OCI-M2 (cell line): Measurements from ENCODE around the gene TSPAN16.
A peak's percentile ranks its signal among the peaks of the same experiment; 100 is the strongest.
"Not testable (repeated sequence)": the region's sequence is repeated elsewhere in the genome, so short reads cannot be mapped to it uniquely, and the experiment has no call there.

ENCODE experiments used
- DNase-seq: peaks from one replicate; lab custom pipeline; 2025; ENCODE audit not compliant: unreplicated experiment; lab: John Stamatoyannopoulos, UW

Gene TSPAN16

GRCh38 chr19:11300811-11301120 lies 4.8 kb downstream of the TSPAN16 start:
- no peak for DNase-seq

GRCh38 chr19:11304936-11305335 lies 9.0 kb downstream of the TSPAN16 start:
- DNase-seq = no peak

GRCh38 chr19:11306337-11306736 lies 10.4 kb downstream of the TSPAN16 start:
- no peak for DNase-seq

- DNase-seq = peak; percentile 71
Measured at GRCh38 chr19:11320278-11320995, 24.5 kb downstream of the TSPAN16 start.

- no peak for DNase-seq
Measured at GRCh38 chr19:11321191-11322126, 25.5 kb downstream of the TSPAN16 start.

GRCh38 chr19:11322269-11323024 lies 26.5 kb downstream of the TSPAN16 start:
- DNase-seq = no peak

- DNase-seq = no peak
Measured at GRCh38 chr19:11323601-11324078, 27.7 kb downstream of the TSPAN16 start.

GRCh38 chr19:11324079-11324661 lies 28.2 kb downstream of the TSPAN16 start:
- no peak for DNase-seq

- DNase-seq = no peak
Measured at GRCh38 chr19:11324748-11325389, 28.9 kb downstream of the TSPAN16 start.

GRCh38 chr19:11325544-11325943 lies 29.6 kb downstream of the TSPAN16 start:
- DNase-seq = no peak

GRCh38 chr19:11330127-11330526 lies 34.2 kb downstream of the TSPAN16 start:
- no peak for DNase-seq

GRCh38 chr19:11331502-11331901 lies 35.5 kb downstream of the TSPAN16 start:
- no peak for DNase-seq

GRCh38 chr19:11332822-11333221 lies 36.9 kb downstream of the TSPAN16 start:
- DNase-seq = no peak

- not testable (repeated sequence) for DNase-seq
Measured at GRCh38 chr19:11333838-11334237, 37.9 kb downstream of the TSPAN16 start.

GRCh38 chr19:11335449-11336146 lies 39.6 kb downstream of the TSPAN16 start:
- DNase-seq = no peak

GRCh38 chr19:11337080-11337479 lies 41.1 kb downstream of the TSPAN16 start:
- no peak for DNase-seq

GRCh38 chr19:11338121-11338520 lies 42.2 kb downstream of the TSPAN16 start:
- DNase-seq = no peak

GRCh38 chr19:11338569-11339253 lies 42.8 kb downstream of the TSPAN16 start:
- DNase-seq = no peak
